ENCODE measurements around the gene EXOC3L2. TPM values are rescaled to one million over a fixed set of nuclear protein-coding genes. Genes with fewer than 3 reads are reported as not detected.

The EXOC3L2 gene
- total RNA-seq, result not detected

DNA sequence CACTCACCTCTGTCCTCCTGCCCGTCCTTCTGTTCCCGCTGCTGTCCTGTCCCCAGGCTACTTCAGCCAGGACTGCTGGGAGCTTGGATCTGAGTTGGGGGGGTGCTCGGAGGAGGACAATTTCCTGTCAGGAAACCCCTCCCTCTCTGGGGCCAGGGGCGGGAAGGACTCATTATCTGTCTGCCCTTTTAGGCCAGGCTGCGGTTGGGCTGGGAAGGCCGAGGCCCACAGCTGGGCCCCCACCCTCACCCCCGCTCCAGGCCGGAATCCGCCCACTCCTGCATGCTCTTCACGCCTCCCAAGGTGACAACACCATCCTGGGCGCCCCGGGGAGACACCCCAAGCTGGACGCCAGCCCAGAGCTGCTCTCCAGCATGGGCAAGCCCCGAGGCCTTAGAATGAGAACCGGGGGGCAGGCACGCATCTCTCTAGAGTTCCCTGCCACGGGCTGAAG is at the start of gene EXOC3L2:
TSS of gene EXOC3L2 (minus strand) at position 74 of the 454 bp plus-strand sequence. CDS start 6,362 bp downstream, outside the sequence.
- ATAC-seq, result no peak
- H3K4me1 Mint-ChIP-seq (ENCODE audit: low read depth), result no peaks in the 10 kb centered on the region
- H3K9me3 Mint-ChIP-seq, result no peaks in the 10 kb centered on the region
- no peak within 1 kb of the TSS for H3K4me3 Mint-ChIP-seq
- no peak for DNase-seq
- no peaks in the 10 kb centered on the region for H3K36me3 Mint-ChIP-seq (ENCODE audit: insufficient read depth)
- H3K27me3 Mint-ChIP-seq (ENCODE audit: low read depth), result peaks cover 17% of the 10 kb centered on the region

DNA sequence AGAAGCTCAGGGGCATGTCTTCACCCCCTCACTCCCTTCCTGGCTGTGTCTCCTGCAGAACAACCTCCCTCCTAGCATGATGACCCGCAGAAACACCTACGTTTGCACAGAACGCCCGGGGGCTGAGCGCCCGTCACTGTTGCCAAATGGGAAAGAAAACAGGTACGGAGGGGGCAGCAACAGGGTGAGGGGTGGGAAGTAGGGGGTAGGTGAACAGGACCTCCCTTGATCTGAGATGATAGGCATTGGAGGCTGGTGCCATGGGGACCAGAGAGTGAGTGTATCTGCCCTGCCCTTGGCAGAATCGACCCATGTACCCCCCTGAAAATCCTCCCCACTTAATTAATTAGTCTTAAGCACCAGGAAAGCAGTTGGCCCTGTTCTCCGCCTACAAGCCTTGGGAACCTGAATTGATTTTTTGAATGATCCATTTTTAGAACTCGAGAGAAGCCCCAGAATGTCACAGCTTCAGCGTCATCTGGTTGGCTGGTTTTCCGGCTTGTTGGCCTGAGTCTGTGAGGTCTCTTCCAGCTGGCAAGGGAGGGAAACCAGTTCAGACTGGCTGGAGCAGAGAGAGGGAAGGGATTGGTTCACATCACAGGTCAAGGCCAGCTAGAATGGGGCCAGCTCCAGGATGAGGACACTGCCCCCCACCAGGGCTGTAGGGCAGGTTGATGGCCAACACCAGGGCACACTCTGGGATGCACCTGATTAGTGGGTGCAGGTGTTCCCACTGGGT is 49.3 kb upstream of the EXOC3L2 start:
- ATAC-seq (no peak), DNase-seq (no peak)
- Mint-ChIP-seq H3K9me3 (peaks cover 3% of the 10 kb centered on the region), H3K36me3 (ENCODE audit: insufficient read depth) (peaks cover 38% of the 10 kb centered on the region), H3K4me3 (no peak overlapping the region), H3K4me1 (ENCODE audit: low read depth) (no peaks in the 10 kb centered on the region), H3K27me3 (ENCODE audit: low read depth) (no peaks in the 10 kb centered on the region)

DNA sequence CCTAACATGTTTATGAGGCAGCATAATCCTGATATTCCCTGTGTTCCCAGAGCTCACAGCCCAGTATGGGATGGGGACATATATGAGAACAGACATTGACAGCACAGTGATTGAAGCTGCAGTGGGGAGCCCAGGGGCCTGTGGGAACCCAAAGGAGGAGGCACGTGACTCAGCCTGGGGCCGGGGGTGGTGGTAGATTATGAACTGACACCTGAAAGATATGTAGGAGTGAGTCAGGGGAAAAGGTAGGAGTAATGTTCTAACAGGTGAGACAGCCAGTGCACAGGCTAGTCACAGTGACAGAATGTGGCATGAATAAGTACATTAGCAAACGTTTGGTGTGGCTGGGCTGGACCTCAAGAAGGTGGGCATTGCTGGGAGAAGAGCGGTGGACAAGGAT is 48.5 kb upstream of the EXOC3L2 start:
- Mint-ChIP-seq H3K36me3 (ENCODE audit: insufficient read depth) (peaks cover 36% of the 10 kb centered on the region), H3K9me3 (peaks cover 3% of the 10 kb centered on the region), H3K27me3 (ENCODE audit: low read depth) (no peaks in the 10 kb centered on the region), H3K4me1 (ENCODE audit: low read depth) (no peaks in the 10 kb centered on the region), H3K4me3 (no peak overlapping the region)
- no peak for DNase-seq
- ATAC-seq, result peak; percentile 34 to 74

GRCh38 chr19:45291834-45292233 is 46.6 kb upstream of the EXOC3L2 start:
- H3K4me1 Mint-ChIP-seq (ENCODE audit: low read depth), result no peaks in the 10 kb centered on the region
- no peak overlapping the region for H3K4me3 Mint-ChIP-seq
- H3K9me3 Mint-ChIP-seq, result peaks cover 3% of the 10 kb centered on the region
- ATAC-seq, result no peak
- H3K36me3 Mint-ChIP-seq (ENCODE audit: insufficient read depth), result peaks cover 31% of the 10 kb centered on the region
- H3K27me3 Mint-ChIP-seq (ENCODE audit: low read depth), result no peaks in the 10 kb centered on the region
- no peak for DNase-seq

- no peak for DNase-seq
- Mint-ChIP-seq H3K9me3 (peaks cover 3% of the 10 kb centered on the region), H3K4me3 (no peak overlapping the region), H3K4me1 (ENCODE audit: low read depth) (no peaks in the 10 kb centered on the region), H3K27me3 (ENCODE audit: low read depth) (no peaks in the 10 kb centered on the region), H3K36me3 (ENCODE audit: insufficient read depth) (peaks cover 35% of the 10 kb centered on the region)
- ATAC-seq, result no peak
These were observed 45.2 kb upstream of the EXOC3L2 start for GRCh38 chr19:45290381-45290931.

DNA sequence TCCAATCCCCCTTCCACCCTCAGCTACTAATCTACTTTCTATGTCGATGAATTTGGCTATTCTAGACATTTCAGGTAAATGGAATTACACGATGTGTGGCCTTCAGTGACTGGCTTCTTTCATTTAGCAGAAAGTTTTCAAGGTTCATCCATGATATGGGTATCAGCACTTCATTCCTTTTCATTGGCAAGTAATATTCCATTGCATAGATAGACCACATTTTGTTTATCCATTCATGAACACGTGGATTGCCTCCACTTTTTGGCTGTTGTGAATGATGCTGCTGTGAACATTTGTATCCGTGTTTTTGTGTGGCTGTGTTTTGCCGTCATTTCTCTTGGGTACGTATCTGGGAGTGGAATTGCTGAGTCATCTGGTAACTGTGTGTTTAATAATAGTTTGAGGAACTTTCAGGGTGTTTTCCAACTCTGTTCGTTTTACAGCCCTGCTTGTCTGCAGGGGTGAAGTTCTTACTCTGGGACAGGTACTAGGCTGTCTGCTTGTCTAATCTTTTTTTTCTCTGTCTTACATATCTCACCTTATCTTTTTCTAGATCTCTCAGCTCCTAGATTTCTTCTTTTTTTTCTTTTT is 38.3 kb upstream of the EXOC3L2 start:
- Mint-ChIP-seq H3K9me3 (peaks cover 3% of the 10 kb centered on the region), H3K4me3 (no peak overlapping the region), H3K27me3 (ENCODE audit: low read depth) (no peaks in the 10 kb centered on the region), H3K36me3 (ENCODE audit: insufficient read depth) (peaks cover 29% of the 10 kb centered on the region), H3K4me1 (ENCODE audit: low read depth) (no peaks in the 10 kb centered on the region)
- DNase-seq (no peak), ATAC-seq (no peak)

DNA sequence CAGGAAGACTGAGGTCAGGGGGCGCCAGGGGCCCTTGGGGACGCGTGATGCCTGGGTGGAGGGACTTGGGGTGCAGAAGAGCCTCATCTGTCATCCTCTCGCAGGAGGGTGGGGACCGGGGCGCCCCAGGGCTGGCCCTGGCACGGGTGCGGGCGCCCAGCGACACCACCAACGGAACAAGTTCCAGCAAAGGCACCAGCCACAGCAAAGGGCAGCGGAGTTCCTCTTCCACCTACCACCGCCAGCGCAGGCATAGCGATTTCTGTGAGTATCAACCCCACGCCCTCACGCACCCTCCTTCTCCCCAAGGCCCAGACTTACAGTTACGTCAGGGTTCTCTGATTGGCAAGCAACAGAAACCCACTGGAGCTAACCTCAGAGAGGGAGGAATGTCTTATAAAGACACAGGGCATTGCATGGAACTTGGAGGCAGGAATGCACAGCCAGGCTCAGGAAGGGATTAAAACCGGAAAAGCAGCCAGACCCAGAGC is 35.3 kb upstream of the EXOC3L2 start:
- no peak overlapping the region for H3K4me3 Mint-ChIP-seq
- H3K9me3 Mint-ChIP-seq, result peaks cover 3% of the 10 kb centered on the region

GRCh38 chr19:45279587-45280192 is 34.5 kb upstream of the EXOC3L2 start:
- Mint-ChIP-seq H3K36me3 (ENCODE audit: insufficient read depth) (peaks cover 23% of the 10 kb centered on the region), H3K27me3 (ENCODE audit: low read depth) (no peaks in the 10 kb centered on the region), H3K4me3 (no peak overlapping the region), H3K4me1 (ENCODE audit: low read depth) (no peaks in the 10 kb centered on the region), H3K9me3 (peaks cover 3% of the 10 kb centered on the region)
- ATAC-seq (no peak), DNase-seq (no peak)

More for the DNA sequence above, 35.3 kb upstream of the EXOC3L2 start:
- peaks cover 23% of the 10 kb centered on the region for H3K36me3 Mint-ChIP-seq (ENCODE audit: insufficient read depth)
- ATAC-seq (no peak), DNase-seq (no peak)
- no peaks in the 10 kb centered on the region for H3K27me3 Mint-ChIP-seq (ENCODE audit: low read depth)
- H3K4me1 Mint-ChIP-seq (ENCODE audit: low read depth), result no peaks in the 10 kb centered on the region

GRCh38 chr19:45278087-45278486 is 32.9 kb upstream of the EXOC3L2 start:
- Mint-ChIP-seq H3K4me1 (ENCODE audit: low read depth) (no peaks in the 10 kb centered on the region), H3K9me3 (no peaks in the 10 kb centered on the region), H3K27me3 (ENCODE audit: low read depth) (no peaks in the 10 kb centered on the region), H3K4me3 (no peak overlapping the region), H3K36me3 (ENCODE audit: insufficient read depth) (peaks cover 21% of the 10 kb centered on the region)
- ATAC-seq (no peak), DNase-seq (no peak)

GRCh38 chr19:45276284-45276687 is 31.1 kb upstream of the EXOC3L2 start:
- Mint-ChIP-seq H3K36me3 (ENCODE audit: insufficient read depth) (peaks cover 25% of the 10 kb centered on the region), H3K9me3 (no peaks in the 10 kb centered on the region), H3K4me3 (no peak overlapping the region), H3K4me1 (ENCODE audit: low read depth) (no peaks in the 10 kb centered on the region), H3K27me3 (ENCODE audit: low read depth) (no peaks in the 10 kb centered on the region)
- ATAC-seq (no peak), DNase-seq (no peak)

DNA sequence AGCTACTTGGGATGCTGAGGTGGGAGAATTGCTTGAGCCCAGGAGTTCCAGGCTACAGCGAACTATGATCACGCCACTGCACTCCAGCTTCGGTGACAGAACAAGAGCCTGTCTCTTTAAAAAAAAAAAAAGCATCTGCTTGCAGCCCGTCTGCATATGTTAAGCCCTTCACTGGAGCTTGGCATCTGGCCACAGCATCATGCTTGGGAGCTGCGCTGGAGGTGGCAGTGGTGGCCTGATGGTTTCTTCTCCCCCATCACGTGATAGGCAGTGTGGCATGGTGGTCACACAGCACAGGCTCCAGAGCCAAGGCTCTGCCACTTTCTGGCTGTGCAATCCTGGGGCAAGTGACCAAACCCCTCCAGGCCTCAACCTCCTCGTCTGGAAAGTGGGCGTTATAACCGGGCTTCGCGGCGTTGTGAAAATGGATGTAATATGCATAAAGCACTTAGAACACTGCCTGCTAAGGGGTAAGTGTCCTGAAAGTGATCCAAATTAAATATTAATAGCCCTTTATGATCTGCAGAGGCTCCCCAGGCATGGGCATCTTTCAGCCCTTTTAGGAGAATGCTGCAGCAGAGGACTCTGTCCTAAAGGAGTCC is 30.3 kb upstream of the EXOC3L2 start:
- no peaks in the 10 kb centered on the region for H3K27me3 Mint-ChIP-seq (ENCODE audit: low read depth)
- H3K4me3 Mint-ChIP-seq, result no peak overlapping the region
- DNase-seq (no peak), ATAC-seq (no peak)
- H3K9me3 Mint-ChIP-seq, result no peaks in the 10 kb centered on the region
- no peaks in the 10 kb centered on the region for H3K4me1 Mint-ChIP-seq (ENCODE audit: low read depth)
- H3K36me3 Mint-ChIP-seq (ENCODE audit: insufficient read depth), result peaks cover 22% of the 10 kb centered on the region

DNA sequence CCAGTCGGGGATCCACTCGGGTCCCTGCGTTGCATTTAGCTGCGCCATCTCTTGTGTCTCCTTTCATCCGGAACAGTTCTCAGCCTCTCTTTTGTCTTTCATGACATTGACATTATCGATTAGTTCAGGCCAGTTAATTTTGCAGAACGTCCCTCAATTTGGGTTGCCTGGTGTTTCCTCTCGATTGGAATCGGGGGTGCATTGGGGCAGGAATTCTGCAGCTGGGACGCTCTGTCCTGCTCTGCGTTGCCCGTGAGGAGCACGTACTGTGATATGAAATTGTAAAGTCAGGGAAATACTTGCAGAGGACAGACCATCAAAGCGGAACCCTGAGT is 28.3 kb upstream of the EXOC3L2 start:
- no peaks in the 10 kb centered on the region for H3K27me3 Mint-ChIP-seq (ENCODE audit: low read depth)
- no peak overlapping the region for H3K4me3 Mint-ChIP-seq
- no peak for ATAC-seq
- DNase-seq, result no peak
- H3K4me1 Mint-ChIP-seq (ENCODE audit: low read depth), result no peaks in the 10 kb centered on the region
- H3K9me3 Mint-ChIP-seq, result no peaks in the 10 kb centered on the region
- H3K36me3 Mint-ChIP-seq (ENCODE audit: insufficient read depth), result peaks cover 22% of the 10 kb centered on the region

DNA sequence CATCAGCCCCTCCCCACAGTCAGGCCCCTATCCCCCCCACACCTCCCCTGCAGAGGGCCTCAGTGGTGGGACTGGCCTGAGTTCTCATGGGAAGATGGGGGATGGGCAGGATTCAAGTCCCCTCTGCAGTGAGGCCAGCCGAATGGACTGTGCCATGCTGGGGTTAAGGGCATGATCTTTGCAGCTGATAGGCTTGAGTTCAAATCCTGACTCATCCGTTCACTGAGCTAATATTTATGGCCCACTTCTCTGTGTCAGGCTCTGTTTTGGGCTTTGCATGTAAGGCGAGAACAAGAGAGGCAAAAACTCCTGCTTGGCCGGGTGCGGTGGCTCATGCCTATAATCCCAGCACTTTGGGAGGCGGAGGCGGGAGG is 26.5 kb upstream of the EXOC3L2 start:
- Mint-ChIP-seq H3K36me3 (ENCODE audit: insufficient read depth) (peaks cover 22% of the 10 kb centered on the region), H3K9me3 (no peaks in the 10 kb centered on the region), H3K4me1 (ENCODE audit: low read depth) (no peaks in the 10 kb centered on the region), H3K27me3 (ENCODE audit: low read depth) (no peaks in the 10 kb centered on the region), H3K4me3 (no peak overlapping the region)
- DNase-seq (no peak), ATAC-seq (no peak)

DNA sequence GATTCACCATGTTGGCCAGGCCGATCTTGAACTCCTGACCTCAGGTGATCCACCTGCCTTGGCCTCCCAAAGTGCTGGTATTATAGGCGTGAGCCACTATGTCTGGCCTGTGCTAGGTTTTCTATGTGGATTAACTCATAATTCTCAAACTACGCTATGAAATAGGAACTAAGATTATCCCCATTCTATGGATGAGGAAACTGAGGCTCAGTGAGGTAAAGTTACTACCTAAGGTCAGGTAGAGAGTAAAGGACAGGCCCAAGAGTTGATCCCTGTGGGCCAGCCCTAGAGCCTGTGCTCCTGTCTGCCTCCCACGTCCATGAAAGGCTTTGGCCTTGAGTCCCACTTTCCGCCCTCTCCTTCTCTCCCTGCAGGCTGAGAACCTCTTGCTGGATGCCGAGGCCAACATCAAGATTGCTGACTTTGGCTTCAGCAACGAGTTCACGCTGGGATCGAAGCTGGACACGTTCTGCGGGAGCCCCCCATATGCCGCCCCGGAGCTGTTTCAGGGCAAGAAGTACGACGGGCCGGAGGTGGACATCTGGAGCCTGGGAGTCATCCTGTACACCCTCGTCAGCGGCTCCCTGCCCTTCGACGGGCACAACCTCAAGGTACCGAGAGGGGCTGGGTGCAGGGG is 26.0 kb upstream of the EXOC3L2 start:
- ATAC-seq (no peak), DNase-seq (no peak)
- Mint-ChIP-seq H3K4me1 (ENCODE audit: low read depth) (no peaks in the 10 kb centered on the region), H3K36me3 (ENCODE audit: insufficient read depth) (peaks cover 20% of the 10 kb centered on the region), H3K9me3 (no peaks in the 10 kb centered on the region), H3K27me3 (ENCODE audit: low read depth) (no peaks in the 10 kb centered on the region), H3K4me3 (no peak overlapping the region)

Measured in activated T-cell treated with anti-CD3 and anti-CD28 coated beads, Interleukin-2, amount 50 U/mL, for 4 hours (primary cell).